Measurements from ENCODE around the gene GPR108. TPM values are rescaled to one million over a fixed set of nuclear protein-coding genes. Genes with fewer than 3 reads are reported as not detected.

GPR108 gene
- total RNA-seq, 1 donor from 2014 or later: 51.4 TPM

DNA sequence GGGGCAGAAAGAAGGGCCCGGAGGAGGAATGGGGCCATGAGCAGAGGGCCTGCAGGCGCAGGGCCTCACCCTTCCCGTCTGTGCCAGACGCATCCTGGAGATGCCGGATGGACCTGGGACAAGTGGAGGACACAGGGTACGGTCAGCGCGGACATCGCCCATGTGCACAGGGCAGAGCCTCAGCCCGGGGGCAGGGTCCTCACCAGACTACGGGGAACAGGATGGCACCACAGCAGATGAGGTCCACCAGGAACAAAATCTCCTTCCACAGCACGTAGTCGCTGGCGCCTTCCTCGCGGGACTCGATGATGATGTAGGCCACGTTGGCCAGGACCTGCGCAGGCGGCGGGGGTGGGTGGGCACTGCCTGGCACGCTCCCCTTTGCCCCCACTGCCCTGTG lies 5.6 kb downstream of the GPR108 start:
- H3K9me3 Mint-ChIP-seq: no peaks in the 10 kb centered on the region

GRCh38 chr19:6730941-6731670 lies 6.3 kb downstream of the GPR108 start:
- H3K27ac Mint-ChIP-seq: no peak overlapping the region
- no peaks in the 10 kb centered on the region for H3K9me3 Mint-ChIP-seq
- H3K4me1 Mint-ChIP-seq: peaks cover 10% of the 10 kb centered on the region
- no peak for TF ChIP-seq CTCF (IDR thresholded peaks at IDR 0.05; ENCODE audit: unreplicated experiment)
- no peak overlapping the region for H3K4me3 Mint-ChIP-seq
- H3K27me3 Mint-ChIP-seq (ENCODE audit: low read depth): no peaks in the 10 kb centered on the region
- H3K36me3 Mint-ChIP-seq: peaks cover 10% of the 10 kb centered on the region
- no peak for DNase-seq (ENCODE audit: low spot score in 2 of 2, unreplicated experiment in 2 of 2)

More for the DNA sequence above, 5.6 kb downstream of the GPR108 start:
- Mint-ChIP-seq H3K27me3 (ENCODE audit: low read depth) (no peaks in the 10 kb centered on the region), H3K36me3 (peaks cover 10% of the 10 kb centered on the region), H3K27ac (no peak overlapping the region), H3K4me1 (peaks cover 15% of the 10 kb centered on the region), H3K4me3 (no peak overlapping the region)
- no peak for TF ChIP-seq CTCF (IDR thresholded peaks at IDR 0.05; ENCODE audit: unreplicated experiment)
- no peak for DNase-seq (ENCODE audit: low spot score in 2 of 2, unreplicated experiment in 2 of 2)

- Mint-ChIP-seq H3K27me3 (ENCODE audit: low read depth) (no peaks in the 10 kb centered on the region), H3K36me3 (peaks cover 10% of the 10 kb centered on the region), H3K4me1 (peaks cover 5% of the 10 kb centered on the region), H3K4me3 (no peak overlapping the region), H3K9me3 (no peaks in the 10 kb centered on the region), H3K27ac (no peak overlapping the region)
- DNase-seq (ENCODE audit: low spot score in 2 of 2, unreplicated experiment in 2 of 2): no peak
- TF ChIP-seq CTCF (IDR thresholded peaks at IDR 0.05; ENCODE audit: unreplicated experiment): no peak
These were observed 7.1 kb downstream of the GPR108 start for GRCh38 chr19:6730153-6730804.

DNA sequence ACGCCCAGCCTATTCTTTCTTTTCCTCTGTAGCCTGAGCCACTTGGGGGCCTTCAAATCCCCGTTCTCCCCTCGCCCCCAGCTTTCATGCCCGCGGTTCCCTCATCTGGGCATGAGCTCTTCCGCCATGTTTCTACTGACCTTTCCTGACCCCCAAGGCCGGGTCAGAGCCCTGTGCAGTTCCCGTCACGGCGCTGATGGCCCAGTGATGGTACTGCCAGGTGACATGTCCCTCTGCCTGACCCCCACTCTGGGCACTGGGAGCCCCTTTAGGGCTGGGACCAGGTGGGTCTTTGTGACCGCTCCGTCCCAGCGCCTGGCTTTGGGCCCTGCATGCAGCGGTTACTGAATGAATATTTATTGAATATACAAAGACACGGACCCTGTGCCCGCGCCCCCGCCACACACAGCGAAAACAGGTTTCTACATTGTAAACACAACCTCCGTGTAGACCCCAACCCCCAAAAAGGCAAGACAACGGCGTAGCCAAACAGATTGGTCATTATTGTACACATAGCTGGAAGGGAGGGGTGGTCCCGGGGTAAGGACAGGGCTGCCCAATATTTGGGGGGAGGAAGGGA lies 7.7 kb downstream of the GPR108 start:
- no peak overlapping the region for H3K27ac Mint-ChIP-seq
- no peaks in the 10 kb centered on the region for H3K9me3 Mint-ChIP-seq
- no peak for DNase-seq (ENCODE audit: low spot score in 2 of 2, unreplicated experiment in 2 of 2)
- H3K4me1 Mint-ChIP-seq: peaks cover 3% of the 10 kb centered on the region
- H3K4me3 Mint-ChIP-seq: no peak overlapping the region
- H3K36me3 Mint-ChIP-seq: peaks cover 10% of the 10 kb centered on the region
- no peaks in the 10 kb centered on the region for H3K27me3 Mint-ChIP-seq (ENCODE audit: low read depth)
- no peak for TF ChIP-seq CTCF (IDR thresholded peaks at IDR 0.05; ENCODE audit: unreplicated experiment)

DNA sequence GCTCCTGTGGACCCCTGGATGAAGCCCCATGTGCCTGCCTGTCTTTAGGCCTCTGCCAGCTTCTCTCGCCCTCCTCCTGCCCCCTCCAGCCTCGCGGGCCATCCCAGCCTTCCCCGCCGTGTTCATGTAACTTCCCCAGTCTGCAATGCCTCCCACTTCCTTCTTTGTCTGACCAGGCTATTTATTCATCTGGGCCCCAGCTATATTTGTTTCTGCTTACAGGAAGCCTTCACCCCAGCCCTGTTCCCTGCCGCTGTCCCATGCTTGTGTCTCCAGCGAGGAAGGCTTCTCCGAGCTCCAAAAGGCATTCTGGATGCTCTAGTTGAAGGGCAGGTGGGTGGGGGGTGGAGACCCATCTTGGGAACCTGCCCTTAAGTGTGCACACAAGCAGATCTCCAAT lies 9.0 kb downstream of the GPR108 start:
- no peak for DNase-seq (ENCODE audit: low spot score in 2 of 2, unreplicated experiment in 2 of 2)
- Mint-ChIP-seq H3K9me3 (no peaks in the 10 kb centered on the region), H3K27ac (no peak overlapping the region), H3K36me3 (peaks cover 10% of the 10 kb centered on the region), H3K4me1 (peaks cover 5% of the 10 kb centered on the region), H3K27me3 (ENCODE audit: low read depth) (no peaks in the 10 kb centered on the region), H3K4me3 (no peak overlapping the region)
- TF ChIP-seq CTCF (IDR thresholded peaks at IDR 0.05; ENCODE audit: unreplicated experiment): no peak
